C4-2B (cell line): ENCODE results near the gene NOXA1.

Source experiments
- CTCF ChIP-seq: fragments of 450-650 bp; conservative IDR thresholded peaks from 2 replicates; pipeline ENCODE4 v1.5.1; 2017; ENCODE audit warnings: mild to moderate bottlenecking
- ZFX ChIP-seq: fragments of 450-650 bp; IDR thresholded peaks from 2 replicates; pipeline ENCODE4 v1.6.1; 2017

DNA sequence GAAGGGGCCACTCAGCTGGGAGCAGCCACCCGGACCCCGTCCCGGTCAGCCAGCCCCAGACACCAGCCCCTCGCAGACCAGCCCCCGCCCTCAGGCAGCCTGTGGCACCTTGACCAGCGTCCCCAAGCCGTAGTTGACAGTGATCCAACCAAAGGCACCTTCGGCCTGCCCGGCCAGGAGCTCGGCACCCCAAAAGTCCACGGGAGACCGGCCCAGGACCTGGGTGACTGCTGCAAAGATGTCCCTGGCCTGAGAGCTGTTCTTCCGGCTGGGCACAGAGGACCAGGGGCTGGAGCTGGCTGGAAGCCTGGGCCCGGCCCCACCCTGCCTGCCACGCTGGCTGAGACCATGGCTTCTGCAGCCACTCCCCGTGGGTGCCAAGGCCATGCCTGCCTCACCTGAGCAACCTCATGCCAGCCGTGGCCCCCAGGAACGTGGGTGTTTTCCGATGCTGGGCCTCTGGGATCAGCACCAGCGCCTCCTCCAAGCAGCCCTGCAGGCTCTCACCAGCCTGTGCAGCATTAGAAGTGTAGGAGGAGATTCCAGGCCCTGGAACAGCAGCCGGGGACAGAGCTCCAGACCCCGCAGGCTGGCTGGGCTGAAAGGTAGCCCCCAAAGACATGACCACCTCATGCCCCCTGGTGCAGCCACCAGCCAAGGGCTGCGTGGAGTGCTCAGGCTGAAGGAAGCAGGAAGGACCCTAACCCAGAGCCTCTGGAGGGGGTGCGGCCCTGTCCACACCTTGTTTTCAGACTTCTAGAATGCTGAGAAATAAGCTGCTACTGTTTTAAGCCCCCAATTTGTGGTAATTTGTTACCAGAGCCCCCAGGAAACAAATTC is 13.8 kb downstream of the NOXA1 start:
- TF ChIP-seq CTCF (no peak), ZFX (no peak)
